Ishikawa (cell line): ENCODE measurements around the gene FLYWCH2.

Source experiments
- EP300 ChIP-seq: IDR thresholded peaks from 2 replicates; pipeline ENCODE4 v1.6.1; 2012; ENCODE audit warnings: borderline replicate concordance
- YY1 ChIP-seq: IDR thresholded peaks from 2 replicates; pipeline ENCODE4 v1.6.1; 2012; ENCODE audit warnings: low read depth

DNA sequence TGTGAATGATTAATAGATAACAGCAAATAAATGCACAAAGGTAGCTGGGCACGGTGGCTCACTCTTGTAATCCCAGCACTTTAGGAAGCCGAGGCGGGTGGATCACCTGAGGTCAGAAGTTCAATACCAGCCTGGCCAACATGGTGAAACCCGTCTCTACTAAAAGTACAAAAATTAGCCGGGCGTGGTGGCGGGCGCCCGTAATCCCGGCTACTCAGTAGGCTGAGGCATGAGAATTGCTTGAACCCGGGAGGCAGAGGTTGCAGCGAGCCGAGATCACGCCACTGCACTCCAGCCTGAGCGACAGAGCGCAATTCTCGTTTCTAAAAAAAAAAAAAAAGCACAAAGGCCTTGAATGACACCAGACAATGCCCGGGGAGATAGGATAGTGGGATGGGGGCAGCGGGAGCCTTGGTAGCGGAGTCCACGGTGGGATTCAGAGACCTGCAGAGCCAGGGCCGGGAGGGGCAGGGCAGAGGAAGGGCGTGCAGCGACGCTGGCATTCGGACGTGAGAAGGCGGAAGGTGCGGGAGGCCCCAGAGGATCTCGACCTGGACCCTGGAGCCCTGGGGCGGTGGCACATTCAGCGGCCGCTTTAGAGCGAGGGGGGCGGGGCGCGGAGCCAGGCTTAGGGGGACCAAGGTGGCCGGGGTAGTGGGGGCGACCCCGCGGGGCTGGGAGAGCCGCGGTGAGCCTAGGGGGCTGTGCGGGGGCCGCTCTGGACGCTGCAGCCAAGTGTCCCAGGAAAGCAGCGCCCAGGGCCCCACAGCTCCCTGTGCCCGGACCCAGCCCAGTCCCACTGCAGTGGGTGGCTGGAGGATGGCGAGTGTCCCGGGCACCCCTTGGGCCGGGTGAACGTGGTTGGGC lies 999 bp upstream of the FLYWCH2 start:
- TF ChIP-seq EP300 (no peak), YY1 (no peak)
